ENCODE results near the gene MAP6D1. TPM values are rescaled to one million over a fixed set of nuclear protein-coding genes. Genes with fewer than 3 reads are reported as not detected.

Gene MAP6D1
- total RNA-seq, 2 experiments from 2014 or later: 0.55 TPM; not detected in 1

- DNase-seq: no peak
- Mint-ChIP-seq H3K27me3 (no peaks in the 10 kb centered on the region), H3K4me3 (no peak overlapping the region), H3K4me1 (no peaks in the 10 kb centered on the region), H3K27ac (no peak overlapping the region), H3K9me3 (no peaks in the 10 kb centered on the region), H3K36me3 (ENCODE audit: low read depth) (peaks cover 33% of the 10 kb centered on the region)
- CTCF ChIA-PET: no interaction called here
- POLR2A ChIA-PET: no interaction called here
Observed at GRCh38 chr3:183837390-183837789, 12.0 kb upstream of the MAP6D1 start.

GRCh38 chr3:183833516-183833915 lies 8.1 kb upstream of the MAP6D1 start:
- H3K4me1 Mint-ChIP-seq: no peaks in the 10 kb centered on the region
- no peaks in the 10 kb centered on the region for H3K9me3 Mint-ChIP-seq
- H3K27ac Mint-ChIP-seq: no peak overlapping the region
- CTCF ChIA-PET: interaction anchor here (0.6 kb wide), 1 partner anchor 186 kb away, joined by 3 read pairs; no protein-coding TSS in a partner anchor
- POLR2A ChIA-PET: no interaction called here
- H3K4me3 Mint-ChIP-seq: no peak overlapping the region
- H3K27me3 Mint-ChIP-seq: no peaks in the 10 kb centered on the region
- DNase-seq: no peak
- peaks cover 8% of the 10 kb centered on the region for H3K36me3 Mint-ChIP-seq (ENCODE audit: low read depth)

- peaks cover 3% of the 10 kb centered on the region for H3K27me3 Mint-ChIP-seq
- H3K4me1 Mint-ChIP-seq: peaks cover 3% of the 10 kb centered on the region
- no peak overlapping the region for H3K27ac Mint-ChIP-seq
- H3K4me3 Mint-ChIP-seq: no peak overlapping the region
- H3K36me3 Mint-ChIP-seq (ENCODE audit: low read depth): peaks cover 4% of the 10 kb centered on the region
- DNase-seq: no peak
- ChIA-PET CTCF (no interaction called here), POLR2A (no interaction called here)
- no peaks in the 10 kb centered on the region for H3K9me3 Mint-ChIP-seq
Observed at GRCh38 chr3:183830187-183830586, 4.8 kb upstream of the MAP6D1 start.

- no peak for DNase-seq
- POLR2A ChIA-PET: no interaction called here
- Mint-ChIP-seq H3K36me3 (ENCODE audit: low read depth) (peaks cover 4% of the 10 kb centered on the region), H3K27ac (no peak overlapping the region), H3K4me1 (peaks cover 4% of the 10 kb centered on the region), H3K9me3 (no peaks in the 10 kb centered on the region), H3K27me3 (peaks cover 4% of the 10 kb centered on the region), H3K4me3 (no peak overlapping the region)
- CTCF ChIA-PET: no interaction called here
Observed at GRCh38 chr3:183829466-183829865, 4.1 kb upstream of the MAP6D1 start.

- Mint-ChIP-seq H3K27ac (no peak overlapping the region), H3K27me3 (peaks cover 13% of the 10 kb centered on the region), H3K9me3 (no peaks in the 10 kb centered on the region), H3K4me1 (peaks cover 12% of the 10 kb centered on the region), H3K4me3 (no peak overlapping the region), H3K36me3 (ENCODE audit: low read depth) (peaks cover 4% of the 10 kb centered on the region)
- no peak for DNase-seq
- ChIA-PET POLR2A (no interaction called here), CTCF (no interaction called here)
Observed at GRCh38 chr3:183828538-183828870, 3.1 kb upstream of the MAP6D1 start.

- Mint-ChIP-seq H3K27me3 (peaks cover 13% of the 10 kb centered on the region), H3K4me3 (no peak overlapping the region), H3K36me3 (ENCODE audit: low read depth) (peaks cover 4% of the 10 kb centered on the region), H3K27ac (no peak overlapping the region), H3K9me3 (no peaks in the 10 kb centered on the region), H3K4me1 (peaks cover 12% of the 10 kb centered on the region)
- ChIA-PET POLR2A (no interaction called here), CTCF (no interaction called here)
- DNase-seq: no peak
Observed at GRCh38 chr3:183827809-183828537, 2.6 kb upstream of the MAP6D1 start.

- Mint-ChIP-seq H3K27me3 (peaks cover 13% of the 10 kb centered on the region), H3K4me1 (peaks cover 12% of the 10 kb centered on the region), H3K36me3 (ENCODE audit: low read depth) (no peaks in the 10 kb centered on the region), H3K9me3 (no peaks in the 10 kb centered on the region), H3K27ac (no peak overlapping the region), H3K4me3 (peak overlapping the region; percentile 42)
- POLR2A ChIA-PET: interaction anchor here (1.2 to 1.3 kb wide), 2 partner anchors 11 to 58 kb away, joined by 4 read pairs; partner anchors contain the start of gene PARL
- DNase-seq: no peak
- CTCF ChIA-PET: interaction anchor here (3.0 kb wide), 1 partner anchor 58 kb away, joined by 11 read pairs; the partner anchor contains the start of gene PARL
Observed at GRCh38 chr3:183826448-183827250, 1.3 kb upstream of the MAP6D1 start.

GRCh38 chr3:183824761-183825455 lies 469 bp downstream of the MAP6D1 start:
- ChIA-PET POLR2A (interaction anchor here (1.2 to 2.1 kb wide), 2 partner anchors 9 kb away, joined by 4 to 6 read pairs; no protein-coding TSS in a partner anchor), CTCF (interaction anchor here (3.0 kb wide), 1 partner anchor 60 kb away, joined by 11 read pairs; the partner anchor contains the start of gene PARL)
- Mint-ChIP-seq H3K9me3 (no peaks in the 10 kb centered on the region), H3K27ac (no peak overlapping the region), H3K27me3 (peaks cover 13% of the 10 kb centered on the region), H3K4me1 (peaks cover 12% of the 10 kb centered on the region), H3K36me3 (ENCODE audit: low read depth) (no peaks in the 10 kb centered on the region), H3K4me3 (peak overlapping the region; percentile 53)
- DNase-seq: no peak

GRCh38 chr3:183823963-183824362 lies 1.4 kb downstream of the MAP6D1 start:
- ChIA-PET POLR2A (interaction anchor here (2.1 kb wide), 1 partner anchor 8 kb away, joined by 6 read pairs; no protein-coding TSS in a partner anchor), CTCF (interaction anchor here (3.0 kb wide), 1 partner anchor 61 kb away, joined by 11 read pairs; the partner anchor contains the start of gene PARL)
- Mint-ChIP-seq H3K36me3 (ENCODE audit: low read depth) (no peaks in the 10 kb centered on the region), H3K4me1 (peaks cover 12% of the 10 kb centered on the region), H3K9me3 (no peaks in the 10 kb centered on the region), H3K4me3 (peak overlapping the region; percentile 53), H3K27ac (no peak overlapping the region), H3K27me3 (peaks cover 13% of the 10 kb centered on the region)
- DNase-seq: no peak

GRCh38 chr3:183822631-183823030 lies 2.7 kb downstream of the MAP6D1 start:
- H3K27me3 Mint-ChIP-seq: peaks cover 13% of the 10 kb centered on the region
- H3K36me3 Mint-ChIP-seq (ENCODE audit: low read depth): no peaks in the 10 kb centered on the region
- POLR2A ChIA-PET: no interaction called here
- no peak overlapping the region for H3K4me3 Mint-ChIP-seq
- CTCF ChIA-PET: no interaction called here
- no peak overlapping the region for H3K27ac Mint-ChIP-seq
- no peak for DNase-seq
- H3K9me3 Mint-ChIP-seq: no peaks in the 10 kb centered on the region
- peaks cover 12% of the 10 kb centered on the region for H3K4me1 Mint-ChIP-seq

- no peak overlapping the region for H3K4me3 Mint-ChIP-seq
- H3K27me3 Mint-ChIP-seq: peaks cover 10% of the 10 kb centered on the region
- no peaks in the 10 kb centered on the region for H3K36me3 Mint-ChIP-seq (ENCODE audit: low read depth)
- CTCF ChIA-PET: no interaction called here
- no peak for DNase-seq
- H3K27ac Mint-ChIP-seq: no peak overlapping the region
- POLR2A ChIA-PET: no interaction called here
- H3K9me3 Mint-ChIP-seq: no peaks in the 10 kb centered on the region
- peaks cover 27% of the 10 kb centered on the region for H3K4me1 Mint-ChIP-seq
Observed at GRCh38 chr3:183819831-183820230, 5.5 kb downstream of the MAP6D1 start.

GRCh38 chr3:183818706-183819624 lies 6.4 kb downstream of the MAP6D1 start:
- Mint-ChIP-seq H3K9me3 (no peaks in the 10 kb centered on the region), H3K27ac (no peak overlapping the region), H3K4me3 (no peak overlapping the region), H3K4me1 (peaks cover 24% of the 10 kb centered on the region), H3K27me3 (peaks cover 4% of the 10 kb centered on the region), H3K36me3 (ENCODE audit: low read depth) (no peaks in the 10 kb centered on the region)
- no peak for DNase-seq
- ChIA-PET POLR2A (no interaction called here), CTCF (no interaction called here)

Data from activated CD4-positive, alpha-beta memory T cell treated with anti-CD3 and anti-CD28 coated beads, Interleukin-2, amount 10 ng/mL, durations not matched to agents 7 days and 5 days (primary cell).